KMS-11 (cell line): ENCODE results near the gene HSPB2.

Experiments
- H2AFZ ChIP-seq: fragments of 200-600 bp; sonication (generic); 2 replicates; pipeline ENCODE4 v1.6.1; 2016; ENCODE audit warnings: antibody characterized with exemption, mixed run types, low read depth
- H3K27ac ChIP-seq: fragments of 200-600 bp; sonication (generic); 2 replicates; pipeline ENCODE4 v1.6.1; 2016; ENCODE audit warnings: mild to moderate bottlenecking, mixed run types
- H3K27me3 ChIP-seq: fragments of 200-600 bp; sonication (generic); 2 replicates; pipeline ENCODE4 v1.6.1; 2017; ENCODE audit warnings: mild to moderate bottlenecking, low read depth, mixed run types, moderate library complexity; ENCODE audit not compliant: insufficient read depth
- H3K36me3 ChIP-seq: fragments of 200-600 bp; sonication (generic); 2 replicates; pipeline ENCODE4 v1.6.1; 2017; ENCODE audit warnings: mild to moderate bottlenecking, mixed run types; ENCODE audit not compliant: insufficient read depth
- H3K4me1 ChIP-seq: fragments of 200-600 bp; sonication (generic); 2 replicates; pipeline ENCODE4 v1.6.1; 2016; ENCODE audit warnings: mild to moderate bottlenecking, low read depth, mixed run types; ENCODE audit not compliant: poor library complexity, severe bottlenecking
- H3K4me2 ChIP-seq: fragments of 200-600 bp; sonication (generic); 2 replicates; pipeline ENCODE4 v1.7.0; 2016; ENCODE audit warnings: mild to moderate bottlenecking, mixed run types
- H3K4me3 ChIP-seq: fragments of 200-600 bp; sonication (generic); IDR thresholded peaks from 2 replicates; pipeline ENCODE4 v1.6.1; 2017; ENCODE audit warnings: low read depth, low read length, mixed read lengths; ENCODE audit not compliant: insufficient read depth
- H3K79me2 ChIP-seq: fragments of 200-600 bp; sonication (generic); 2 replicates; pipeline ENCODE4 v1.6.1; 2016; ENCODE audit warnings: low read depth, mixed run types; ENCODE audit not compliant: insufficient read depth
- H3K9ac ChIP-seq: fragments of 200-600 bp; sonication (generic); 2 replicates; pipeline ENCODE4 v1.6.1; 2016; ENCODE audit warnings: mild to moderate bottlenecking, mixed run types
- H4K20me1 ChIP-seq: fragments of 200-600 bp; sonication (generic); 2 replicates; pipeline ENCODE4 v1.6.1; 2016; ENCODE audit warnings: mild to moderate bottlenecking, mixed run types; ENCODE audit not compliant: insufficient read depth
- TF ChIP-seq, protein P1 (sequence below): fragments of 200-600 bp; sonication (generic); conservative IDR thresholded peaks from 2 replicates; pipeline ENCODE4 v1.6.1; 2017; ENCODE audit warnings: low read depth, mild to moderate bottlenecking, antibody characterized with exemption, low read length, moderate library complexity, mixed read lengths

HSPB2 gene

DNA sequence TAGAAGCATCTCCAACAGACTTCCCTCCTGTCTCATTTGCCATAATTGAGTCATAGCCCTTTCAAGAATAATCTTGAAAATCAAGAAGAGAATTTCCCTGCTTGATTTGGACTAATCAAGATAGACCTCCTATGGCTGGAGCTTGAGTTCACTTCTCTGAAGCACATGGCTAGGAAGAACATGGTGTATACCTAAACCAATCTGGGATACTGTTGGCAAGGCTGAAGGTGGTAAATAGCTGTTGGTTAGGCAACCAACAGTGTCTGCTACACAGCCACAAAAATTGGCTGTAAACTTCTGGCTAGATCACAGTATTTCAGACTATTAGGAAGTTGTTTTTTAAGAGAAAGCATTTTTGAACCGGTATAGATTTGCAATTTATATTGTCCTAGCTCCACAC, 5.9 kb upstream of the HSPB2 start:
- Histone ChIP-seq H4K20me1 (no peaks in the 10 kb centered on the region), H3K27me3 (no peaks in the 10 kb centered on the region), H3K4me3 (no peak overlapping the region), H3K4me1 (no peaks in the 10 kb centered on the region), H3K36me3 (no peaks in the 10 kb centered on the region), H3K27ac (no peak overlapping the region), H3K79me2 (no peaks in the 10 kb centered on the region), H3K4me2 (no peak overlapping the region), H3K9ac (no peak overlapping the region), H2AFZ (no peak overlapping the region)
- TF ChIP-seq, protein P1, sequence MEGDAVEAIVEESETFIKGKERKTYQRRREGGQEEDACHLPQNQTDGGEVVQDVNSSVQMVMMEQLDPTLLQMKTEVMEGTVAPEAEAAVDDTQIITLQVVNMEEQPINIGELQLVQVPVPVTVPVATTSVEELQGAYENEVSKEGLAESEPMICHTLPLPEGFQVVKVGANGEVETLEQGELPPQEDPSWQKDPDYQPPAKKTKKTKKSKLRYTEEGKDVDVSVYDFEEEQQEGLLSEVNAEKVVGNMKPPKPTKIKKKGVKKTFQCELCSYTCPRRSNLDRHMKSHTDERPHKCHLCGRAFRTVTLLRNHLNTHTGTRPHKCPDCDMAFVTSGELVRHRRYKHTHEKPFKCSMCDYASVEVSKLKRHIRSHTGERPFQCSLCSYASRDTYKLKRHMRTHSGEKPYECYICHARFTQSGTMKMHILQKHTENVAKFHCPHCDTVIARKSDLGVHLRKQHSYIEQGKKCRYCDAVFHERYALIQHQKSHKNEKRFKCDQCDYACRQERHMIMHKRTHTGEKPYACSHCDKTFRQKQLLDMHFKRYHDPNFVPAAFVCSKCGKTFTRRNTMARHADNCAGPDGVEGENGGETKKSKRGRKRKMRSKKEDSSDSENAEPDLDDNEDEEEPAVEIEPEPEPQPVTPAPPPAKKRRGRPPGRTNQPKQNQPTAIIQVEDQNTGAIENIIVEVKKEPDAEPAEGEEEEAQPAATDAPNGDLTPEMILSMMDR = no peak

DNA sequence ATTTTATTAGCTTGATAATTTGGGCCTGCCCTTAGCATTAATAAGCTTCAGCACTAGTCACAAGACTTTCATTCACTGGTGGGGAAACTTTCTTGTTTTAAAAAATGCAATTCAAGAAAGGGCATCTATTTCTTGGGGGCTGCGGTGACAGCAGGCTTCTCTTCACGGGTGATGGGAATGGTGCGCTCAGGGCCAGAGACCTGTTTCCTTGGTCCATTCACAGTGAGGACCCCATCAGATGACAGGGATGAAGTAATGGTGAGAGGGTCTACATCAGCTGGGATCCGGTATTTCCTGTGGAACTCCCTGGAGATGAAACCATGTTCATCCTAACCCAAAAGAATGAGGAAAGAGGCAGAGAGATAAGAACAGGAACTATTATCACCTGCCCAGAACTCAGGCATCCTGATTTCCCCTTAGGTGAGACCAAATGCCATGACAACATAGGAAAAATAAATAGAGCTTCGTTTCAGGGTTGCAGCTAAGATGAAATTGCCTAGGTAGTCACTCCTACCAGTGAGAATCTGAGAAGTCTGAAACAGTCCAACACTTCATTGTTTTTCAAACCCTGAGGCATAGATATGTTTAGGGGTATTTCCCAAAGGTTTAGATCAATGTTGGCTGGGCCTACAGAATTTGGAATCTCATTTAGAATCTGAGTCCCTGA, 3.8 kb upstream of the HSPB2 start:
- no peak overlapping the region for H3K4me2 ChIP-seq
- H3K27ac ChIP-seq = no peak overlapping the region
- H2AFZ ChIP-seq = no peak overlapping the region
- no peaks in the 10 kb centered on the region for H3K36me3 ChIP-seq
- no peaks in the 10 kb centered on the region for H3K27me3 ChIP-seq
- no peaks in the 10 kb centered on the region for H3K79me2 ChIP-seq
- H3K4me3 ChIP-seq = no peak overlapping the region
- no peaks in the 10 kb centered on the region for H3K4me1 ChIP-seq
- H4K20me1 ChIP-seq = no peaks in the 10 kb centered on the region
- TF ChIP-seq, protein P1 = no peak
- no peak overlapping the region for H3K9ac ChIP-seq

DNA sequence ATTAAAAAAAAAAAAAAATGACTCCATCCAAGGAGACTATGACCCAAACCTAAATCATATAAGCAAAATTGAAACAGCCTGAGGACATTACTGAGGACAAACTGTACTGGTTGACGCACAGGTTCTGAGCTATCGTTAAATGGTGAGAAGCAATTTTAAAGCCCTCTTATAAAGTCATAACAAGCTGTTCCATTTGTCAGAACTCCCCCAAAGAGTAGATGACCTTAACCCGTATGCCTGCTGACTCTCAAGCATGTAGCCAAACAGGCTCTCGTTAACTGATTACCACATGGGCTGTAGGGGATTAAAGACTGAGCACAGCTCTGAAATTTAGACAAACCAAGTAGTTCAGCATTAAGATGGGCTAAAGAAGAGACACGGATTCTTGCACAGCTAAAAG, 3.2 kb upstream of the HSPB2 start:
- Histone ChIP-seq H3K79me2 (no peaks in the 10 kb centered on the region), H2AFZ (no peak overlapping the region), H3K27me3 (no peaks in the 10 kb centered on the region), H3K27ac (no peak overlapping the region), H3K4me2 (no peak overlapping the region), H3K4me3 (no peak overlapping the region), H4K20me1 (no peaks in the 10 kb centered on the region), H3K4me1 (no peaks in the 10 kb centered on the region), H3K9ac (no peak overlapping the region), H3K36me3 (no peaks in the 10 kb centered on the region)
- TF ChIP-seq, protein P1 = no peak

DNA sequence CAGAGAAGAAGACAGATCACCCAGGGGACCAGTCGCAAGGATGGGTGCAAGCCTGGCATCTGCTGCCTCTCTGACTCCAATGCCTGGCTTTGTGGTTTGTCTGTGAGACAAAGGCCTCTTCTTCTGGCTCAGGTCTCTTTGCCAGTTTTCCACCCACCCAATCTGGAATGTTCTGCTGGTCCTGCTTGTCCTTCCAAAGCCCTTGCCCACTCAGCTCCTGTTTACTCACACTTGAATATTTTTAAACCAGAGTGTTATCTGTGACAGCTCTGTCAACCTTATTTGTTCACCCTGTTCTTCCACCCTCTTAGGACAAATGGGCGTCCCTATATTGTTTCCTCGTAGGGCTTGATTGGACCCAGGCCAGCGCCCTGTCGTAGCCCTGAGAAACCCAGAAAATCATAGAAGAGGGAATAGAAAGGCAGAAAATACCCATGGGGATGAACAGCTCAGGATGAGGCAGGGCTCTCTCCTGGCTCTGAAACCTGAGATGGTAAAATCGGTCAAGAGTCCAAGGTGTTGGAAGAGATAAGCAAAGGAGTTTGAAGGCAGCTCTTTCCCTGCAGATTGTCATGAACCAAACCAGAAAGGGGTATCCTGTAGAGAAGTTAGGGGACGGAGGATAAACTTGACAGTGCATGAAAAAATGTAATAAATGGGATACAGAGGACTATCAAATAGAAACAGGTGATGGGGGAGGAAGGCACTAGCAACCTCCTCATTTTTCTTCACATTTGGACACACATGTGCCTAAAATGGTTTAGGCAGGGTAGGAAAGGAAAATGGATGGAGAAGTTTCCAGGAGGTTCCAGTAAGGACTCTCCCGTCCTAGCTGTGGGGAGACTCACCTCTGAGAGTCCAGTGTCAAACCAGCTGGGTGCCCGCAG, 1.6 kb upstream of the HSPB2 start:
- no peaks in the 10 kb centered on the region for H3K79me2 ChIP-seq
- H3K4me1 ChIP-seq = no peaks in the 10 kb centered on the region
- no peaks in the 10 kb centered on the region for H3K27me3 ChIP-seq
- no peak overlapping the region for H2AFZ ChIP-seq
- H3K4me2 ChIP-seq = no peak overlapping the region
- no peak overlapping the region for H3K4me3 ChIP-seq
- TF ChIP-seq, protein P1 = no peak
- no peak overlapping the region for H3K9ac ChIP-seq
- H3K27ac ChIP-seq = no peak overlapping the region
- H3K36me3 ChIP-seq = no peaks in the 10 kb centered on the region
- H4K20me1 ChIP-seq = no peaks in the 10 kb centered on the region
